Measurements from ENCODE around the gene HRK. TPM values are rescaled to one million over a fixed set of nuclear protein-coding genes. Genes with fewer than 3 reads are reported as not detected.

Gene HRK
- total RNA-seq, 1 experiment from 2014 or later: 3.5 TPM

DNA sequence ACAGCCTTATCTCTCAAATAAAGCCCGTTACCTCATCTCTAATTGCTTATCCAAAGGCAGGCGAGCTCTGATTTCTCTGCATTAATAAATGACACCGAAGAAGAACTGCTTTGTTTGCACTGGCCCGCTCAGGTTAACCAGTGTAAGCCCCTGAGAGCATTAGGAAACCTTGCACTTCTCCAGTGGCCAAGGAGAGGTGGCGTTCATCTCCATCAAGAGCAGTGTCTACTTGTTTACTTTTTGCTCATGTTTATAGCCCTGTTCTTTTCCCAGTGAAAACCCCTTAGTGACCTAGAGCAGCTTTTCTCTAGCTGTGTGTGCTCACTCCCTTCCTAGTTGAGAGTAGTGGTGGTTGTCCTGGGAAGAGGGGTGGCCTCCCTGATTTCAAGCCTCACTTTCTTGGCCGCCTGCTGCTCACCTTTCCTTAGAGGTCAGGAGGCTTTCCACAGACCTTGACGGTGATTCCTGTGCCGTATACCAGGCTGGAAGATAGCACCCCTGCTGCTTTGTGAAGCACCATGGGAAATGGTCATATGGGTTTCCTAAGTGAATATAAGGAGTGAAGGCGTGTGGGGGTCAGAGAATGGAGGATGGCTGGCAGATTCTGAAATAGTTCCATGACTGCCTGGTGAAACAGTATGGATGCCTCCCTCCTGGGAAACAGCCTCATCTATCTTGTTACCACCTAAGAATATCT is 46.2 kb upstream of the HRK start:
- ATAC-seq (no peak), DNase-seq (ENCODE audit: low spot score) (no peak)
- no peak for TF ChIP-seq PRRX2 (CRISPR knock-in tag; IDR thresholded peaks at IDR 0.05)
- no peak for TF ChIP-seq JUN (CRISPR knock-in tag; IDR thresholded peaks at IDR 0.05)
- CTCF ChIA-PET: no interaction called here
- POLR2A ChIA-PET: no interaction called here
- no peaks in the 10 kb centered on the region for H3K27me3 Mint-ChIP-seq (ENCODE audit: low read depth)
- H3K36me3 Mint-ChIP-seq: peaks cover 11% of the 10 kb centered on the region
- no peak overlapping the region for H3K4me3 Mint-ChIP-seq
- H3K9me3 Mint-ChIP-seq: no peaks in the 10 kb centered on the region
- H3K27ac Mint-ChIP-seq: peak overlapping the region; percentile 52; the same call in 1 of the 2 replicates
- H3K4me1 Mint-ChIP-seq: peaks cover 10% of the 10 kb centered on the region

DNA sequence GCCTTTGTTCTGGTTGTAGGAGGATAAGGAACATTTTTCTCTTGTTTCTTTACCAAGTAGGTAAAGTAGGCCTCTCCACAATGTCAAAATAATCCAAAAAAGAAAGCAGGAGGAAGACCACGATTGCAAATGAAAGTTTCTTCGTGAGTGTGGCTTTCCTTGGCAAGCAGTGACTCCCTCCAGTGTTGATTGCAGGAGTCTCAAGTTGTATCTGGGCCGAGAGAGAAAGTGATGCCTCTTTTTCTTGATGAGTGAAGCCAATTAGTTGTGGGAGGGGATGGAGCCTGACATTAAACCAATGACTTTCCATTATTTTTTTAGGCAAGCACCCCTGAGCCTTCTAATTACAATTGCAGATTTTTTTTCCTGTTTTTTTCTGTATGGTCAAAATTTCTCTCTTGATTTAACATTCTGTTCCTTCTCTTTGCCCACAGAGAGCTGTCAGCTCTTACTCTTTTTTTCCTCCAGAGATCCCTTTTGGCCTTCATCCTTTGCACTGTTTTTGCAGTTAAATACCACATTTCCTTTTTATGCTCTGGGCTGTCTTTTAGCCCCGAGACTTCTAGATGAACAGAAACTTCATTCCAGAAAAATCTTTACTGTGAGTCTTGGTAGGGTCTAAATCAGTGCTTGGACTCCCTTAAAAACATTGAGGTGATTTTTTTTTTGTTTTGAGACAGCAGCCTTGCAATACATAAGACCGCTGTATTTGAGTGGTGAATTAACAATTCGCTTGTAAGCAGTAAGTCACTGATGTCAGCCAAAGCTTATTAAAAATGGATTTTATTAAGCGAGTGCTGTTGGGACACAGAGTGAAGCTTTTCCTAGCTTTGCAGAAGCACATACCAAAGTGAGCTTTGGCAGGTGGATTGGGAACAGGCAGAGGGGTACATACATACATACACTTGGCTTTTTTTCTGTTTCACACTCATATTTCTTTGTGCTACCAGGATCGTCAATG is 45.3 kb upstream of the HRK start:
- ChIA-PET POLR2A (no interaction called here), CTCF (no interaction called here)
- Mint-ChIP-seq H3K36me3 (peaks cover 11% of the 10 kb centered on the region), H3K9me3 (no peaks in the 10 kb centered on the region), H3K27ac (peak overlapping the region; percentile 8), H3K27me3 (ENCODE audit: low read depth) (no peaks in the 10 kb centered on the region), H3K4me3 (no peak overlapping the region), H3K4me1 (peaks cover 10% of the 10 kb centered on the region)
- no peak for TF ChIP-seq TEAD1 (CRISPR knock-in tag; IDR thresholded peaks at IDR 0.05)
- no peak for TF ChIP-seq MYBL2 (CRISPR knock-in tag; IDR thresholded peaks at IDR 0.05)
- TF ChIP-seq, protein P1, sequence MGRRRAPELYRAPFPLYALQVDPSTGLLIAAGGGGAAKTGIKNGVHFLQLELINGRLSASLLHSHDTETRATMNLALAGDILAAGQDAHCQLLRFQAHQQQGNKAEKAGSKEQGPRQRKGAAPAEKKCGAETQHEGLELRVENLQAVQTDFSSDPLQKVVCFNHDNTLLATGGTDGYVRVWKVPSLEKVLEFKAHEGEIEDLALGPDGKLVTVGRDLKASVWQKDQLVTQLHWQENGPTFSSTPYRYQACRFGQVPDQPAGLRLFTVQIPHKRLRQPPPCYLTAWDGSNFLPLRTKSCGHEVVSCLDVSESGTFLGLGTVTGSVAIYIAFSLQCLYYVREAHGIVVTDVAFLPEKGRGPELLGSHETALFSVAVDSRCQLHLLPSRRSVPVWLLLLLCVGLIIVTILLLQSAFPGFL (CRISPR knock-in tag; IDR thresholded peaks at IDR 0.05; ENCODE audit: borderline replicate concordance): no peak
- TF ChIP-seq JUN (CRISPR knock-in tag; IDR thresholded peaks at IDR 0.05): no peak
- TF ChIP-seq JAZF1 (CRISPR knock-in tag; IDR thresholded peaks at IDR 0.05): no peak
- TF ChIP-seq ZNF396 (CRISPR knock-in tag; IDR thresholded peaks at IDR 0.05; ENCODE audit: borderline replicate concordance): no peak
- TF ChIP-seq, protein P2, sequence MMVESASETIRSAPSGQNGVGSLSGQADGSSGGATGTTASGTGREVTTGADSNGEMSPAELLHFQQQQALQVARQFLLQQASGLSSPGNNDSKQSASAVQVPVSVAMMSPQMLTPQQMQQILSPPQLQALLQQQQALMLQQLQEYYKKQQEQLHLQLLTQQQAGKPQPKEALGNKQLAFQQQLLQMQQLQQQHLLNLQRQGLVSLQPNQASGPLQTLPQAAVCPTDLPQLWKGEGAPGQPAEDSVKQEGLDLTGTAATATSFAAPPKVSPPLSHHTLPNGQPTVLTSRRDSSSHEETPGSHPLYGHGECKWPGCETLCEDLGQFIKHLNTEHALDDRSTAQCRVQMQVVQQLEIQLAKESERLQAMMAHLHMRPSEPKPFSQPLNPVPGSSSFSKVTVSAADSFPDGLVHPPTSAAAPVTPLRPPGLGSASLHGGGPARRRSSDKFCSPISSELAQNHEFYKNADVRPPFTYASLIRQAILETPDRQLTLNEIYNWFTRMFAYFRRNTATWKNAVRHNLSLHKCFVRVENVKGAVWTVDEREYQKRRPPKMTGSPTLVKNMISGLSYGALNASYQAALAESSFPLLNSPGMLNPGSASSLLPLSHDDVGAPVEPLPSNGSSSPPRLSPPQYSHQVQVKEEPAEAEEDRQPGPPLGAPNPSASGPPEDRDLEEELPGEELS (CRISPR knock-in tag; IDR thresholded peaks at IDR 0.05): no peak
- no peak for DNase-seq (ENCODE audit: low spot score)
- ATAC-seq: no peak

DNA sequence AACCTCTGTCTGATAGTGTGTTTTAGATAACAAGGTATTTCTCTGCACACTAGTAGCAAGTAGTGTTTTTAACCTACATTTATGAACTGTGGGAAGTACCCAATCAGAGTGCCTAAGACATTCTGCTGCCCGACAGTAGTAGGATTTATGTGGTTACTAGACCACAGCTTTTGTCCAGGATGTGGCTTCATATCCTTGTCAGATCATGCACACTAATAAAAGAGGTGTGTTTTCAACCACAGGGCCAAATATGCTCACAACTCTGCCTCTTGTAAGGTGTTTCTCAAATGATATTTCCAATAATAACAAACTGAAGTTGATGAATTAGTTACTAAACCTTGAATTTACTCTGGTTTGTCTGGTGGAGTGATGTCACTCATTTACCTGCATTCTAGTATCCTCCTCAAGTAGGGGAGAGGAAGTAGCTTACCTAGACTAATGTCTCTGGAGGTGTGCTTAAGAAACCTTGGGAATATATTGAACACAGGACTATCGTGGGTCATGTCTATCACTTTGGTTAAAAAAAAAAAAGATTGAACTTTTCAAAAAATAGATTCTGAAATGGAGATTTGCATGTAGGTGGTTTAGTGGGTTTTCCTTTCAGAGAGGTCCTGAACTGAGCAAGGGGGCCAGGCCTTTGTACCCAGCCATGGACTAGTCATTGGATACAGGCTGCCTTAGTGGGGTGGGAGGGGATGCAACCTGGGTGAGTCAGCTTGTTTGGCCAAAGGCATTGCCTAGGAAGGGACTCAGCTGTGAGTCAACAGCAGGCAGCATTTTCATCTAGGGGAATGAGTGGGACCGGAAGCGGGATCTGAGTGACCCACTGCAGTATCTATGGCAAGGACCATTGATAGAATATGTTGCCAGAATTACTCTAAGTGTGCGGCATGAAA is 43.6 kb upstream of the HRK start:
- CTCF ChIA-PET: no interaction called here
- 0 out of 2 replicates have a peak overlapping the region, but pooled peaks have one; percentile 19 for H3K27ac Mint-ChIP-seq
- ATAC-seq (peak; percentile 43; the same call in 1 of the 2 replicates), DNase-seq (ENCODE audit: low spot score) (no peak)
- peaks cover 17% of the 10 kb centered on the region for H3K4me1 Mint-ChIP-seq
- TF ChIP-seq ZNF671 (CRISPR knock-in tag; IDR thresholded peaks at IDR 0.05): no peak
- TF ChIP-seq JAZF1 (CRISPR knock-in tag; IDR thresholded peaks at IDR 0.05): no peak
- no peak for TF ChIP-seq ELF4 (CRISPR knock-in tag; IDR thresholded peaks at IDR 0.05; ENCODE audit: low read depth)
- no peak for TF ChIP-seq NFE2L1 (CRISPR knock-in tag; IDR thresholded peaks at IDR 0.05)
- TF ChIP-seq, protein P3, sequence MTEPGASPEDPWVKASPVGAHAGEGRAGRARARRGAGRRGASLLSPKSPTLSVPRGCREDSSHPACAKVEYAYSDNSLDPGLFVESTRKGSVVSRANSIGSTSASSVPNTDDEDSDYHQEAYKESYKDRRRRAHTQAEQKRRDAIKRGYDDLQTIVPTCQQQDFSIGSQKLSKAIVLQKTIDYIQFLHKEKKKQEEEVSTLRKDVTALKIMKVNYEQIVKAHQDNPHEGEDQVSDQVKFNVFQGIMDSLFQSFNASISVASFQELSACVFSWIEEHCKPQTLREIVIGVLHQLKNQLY (CRISPR knock-in tag; IDR thresholded peaks at IDR 0.05): no peak
- TF ChIP-seq NR3C1 (CRISPR knock-in tag; conservative IDR thresholded peaks at IDR 0.05; ENCODE audit: low read depth): no peak
- no peak for TF ChIP-seq FOXK1 (CRISPR knock-in tag; IDR thresholded peaks at IDR 0.05)
- TF ChIP-seq TCF7 (CRISPR knock-in tag; IDR thresholded peaks at IDR 0.05; ENCODE audit: low read depth): no peak
- H3K9me3 Mint-ChIP-seq: no peaks in the 10 kb centered on the region
- H3K27me3 Mint-ChIP-seq (ENCODE audit: low read depth): no peaks in the 10 kb centered on the region
- H3K4me3 Mint-ChIP-seq: no peak overlapping the region
- POLR2A ChIA-PET: no interaction called here
- peaks cover 10% of the 10 kb centered on the region for H3K36me3 Mint-ChIP-seq
